Sigmoid colon (tissue), 7 donors: Measurements from ENCODE around the gene TUT4. TPM values are rescaled to one million over a fixed set of nuclear protein-coding genes. Genes with fewer than 3 reads are reported as not detected.

Source experiments
- DNase-seq: peaks from one replicate; pipeline ENCODE4 v3.0.0-alpha.2; 2019
- H3K27ac ChIP-seq, 4 donors: fragments of 200-600 bp; sonication (generic); one replicate each; pipeline ENCODE4 v1.5.1; 2016 to 2019; ENCODE audit warnings: mild to moderate bottlenecking in 1 of 4
- H3K27me3 ChIP-seq, 3 donors: fragments of 200-600 bp; sonication (generic); one replicate each; pipeline ENCODE4 v1.5.1; 2019; ENCODE audit warnings: mild to moderate bottlenecking in 1 of 3
- H3K36me3 ChIP-seq, 4 donors: fragments of 200-600 bp; sonication (generic); one replicate each; pipeline ENCODE4 v1.5.1; 2016 to 2019
- H3K4me1 ChIP-seq, 4 donors: fragments of 200-600 bp; sonication (generic); one replicate each; pipeline ENCODE4 v1.5.1; 2017 to 2019
- H3K4me3 ChIP-seq, 4 donors: fragments of 200-600 bp; sonication (generic); one replicate each; pipeline ENCODE4 v1.5.1; 2017 to 2019; ENCODE audit warnings: mild to moderate bottlenecking in 2 of 4, moderate library complexity in 1 of 4
- H3K9me3 ChIP-seq, 4 donors: fragments of 200-600 bp in 3 of 4; sonication (generic) in 3 of 4; one replicate each; pipeline versions ENCODE4 v1.5.1 to v1.6.1; 2013 to 2019
- CTCF ChIP-seq, 4 experiments: fragments of 450-650 bp in 3 of 4; fragments of 200-600 bp in 1 of 4; IDR thresholded peaks; one replicate each; pipeline ENCODE4 v1.5.1; 2016 to 2019; ENCODE audit warnings: antibody characterized with exemption in 4 of 4, mild to moderate bottlenecking in 3 of 4, moderate library complexity in 2 of 4
- EP300 ChIP-seq, 4 donors: sonication (generic); formaldehyde crosslinking; IDR thresholded peaks; one replicate each; pipeline ENCODE4 v1.6.1; 2017; ENCODE audit warnings: antibody characterized with exemption in 4 of 4
- POLR2A ChIP-seq, 2 donors: fragments of 450-650 bp; IDR thresholded peaks; one replicate each; pipeline ENCODE4 v1.6.1; 2016; ENCODE audit warnings: antibody characterized with exemption in 2 of 2, mild to moderate bottlenecking in 2 of 2, moderate library complexity in 2 of 2
- POLR2AphosphoS5 ChIP-seq, 4 donors: sonication (generic); formaldehyde crosslinking; IDR thresholded peaks; one replicate each; pipeline ENCODE4 v1.6.1; 2017; ENCODE audit warnings: antibody characterized with exemption in 4 of 4
- WGBS, 2 donors: extraction: QIAGEN DNeasy Blood & Tissue Kit; methylation state at CpG; one replicate each; pipeline ENCODE4 v1.1.7; 2013; 5-methylcytosine and 5-hydroxymethylcytosine counted together
- intact Hi-C: fragments of 100-400 bp; cut with DNase I; formaldehyde crosslinking; loops from one replicate; pipeline ENCODE4 v1.15.1; 2023
- polyA plus RNA-seq, 3 donors: library from polyadenylated mRNA; stranded (reverse); fragments of 200-250 nt; gene quantifications; one replicate each; pipeline ENCODE4 v1.2.3, GENCODE V29; 2013
- total RNA-seq, 4 donors: library from RNA; depleted of rRNA; stranded (reverse); fragments of >200 nt; gene quantifications; one replicate each; pipeline ENCODE4 v1.1.0, GENCODE V29; 2016
- donor health status: healthy with polysubstance abuse.
- donor health status: Bipolar disorder and iron deficiency.
- donor health status: healthy.

TUT4 gene
- total and polyA plus RNA-seq, 7 donors, result 3.2 to 66.9 (median 50.4) TPM

GRCh38 chr1:52435211-52435610 lies 117.7 kb downstream of the TUT4 start:
- no peak for DNase-seq
- no peak overlapping the region for H3K27ac ChIP-seq
- H3K36me3 ChIP-seq, result peaks cover 17 to 96% (median 28%) of the 10 kb centered on the region in 4 donors
- no peak overlapping the region for H3K4me3 ChIP-seq
- H3K4me1 ChIP-seq, result peaks cover 0 to 3% (median 0%) of the 10 kb centered on the region in 4 donors
- H3K27me3 ChIP-seq, result no peaks in the 10 kb centered on the region
- intact Hi-C loops, result no loop called here
- TF ChIP-seq CTCF (IDR thresholded peaks at IDR 0.05) (no peak), POLR2AphosphoS5 (IDR thresholded peaks at IDR 0.05) (no peak), POLR2A (IDR thresholded peaks at IDR 0.05) (no peak), EP300 (IDR thresholded peaks at IDR 0.05) (no peak)
- WGBS, 2 donors, result 96 to 98% methylated on average over 1 of the region's 1 CpG
- no peaks in the 10 kb centered on the region for H3K9me3 ChIP-seq

GRCh38 chr1:52432807-52433206 lies 120.1 kb downstream of the TUT4 start:
- no peak for DNase-seq
- no peaks in the 10 kb centered on the region for H3K9me3 ChIP-seq
- H3K27me3 ChIP-seq, result no peaks in the 10 kb centered on the region
- TF ChIP-seq CTCF (IDR thresholded peaks at IDR 0.05) (no peak), EP300 (IDR thresholded peaks at IDR 0.05) (no peak), POLR2AphosphoS5 (IDR thresholded peaks at IDR 0.05) (no peak), POLR2A (IDR thresholded peaks at IDR 0.05) (no peak)
- 96 to 97% methylated on average over 8 of the region's 8 CpGs for WGBS, 2 donors
- H3K27ac ChIP-seq, result no peak overlapping the region
- intact Hi-C loops, result no loop called here
- H3K36me3 ChIP-seq, result peaks cover 17 to 92% (median 27%) of the 10 kb centered on the region in 4 donors
- H3K4me1 ChIP-seq, result peaks cover 0 to 3% (median 0%) of the 10 kb centered on the region in 4 donors
- H3K4me3 ChIP-seq, result no peak overlapping the region

GRCh38 chr1:52427152-52427551 lies 125.7 kb downstream of the TUT4 start:
- no peak for DNase-seq
- Histone ChIP-seq H3K27ac (no peak overlapping the region), H3K4me3 (no peak overlapping the region), H3K9me3 (no peaks in the 10 kb centered on the region), H3K27me3 (no peaks in the 10 kb centered on the region), H3K4me1 (no peaks in the 10 kb centered on the region), H3K36me3 (peaks cover 9 to 72% (median 18%) of the 10 kb centered on the region in 4 donors)
- no peak for TF ChIP-seq POLR2AphosphoS5 (IDR thresholded peaks at IDR 0.05)
- no peak for TF ChIP-seq EP300 (IDR thresholded peaks at IDR 0.05)
- TF ChIP-seq CTCF (IDR thresholded peaks at IDR 0.05), result no peak
- no peak for TF ChIP-seq POLR2A (IDR thresholded peaks at IDR 0.05)
- intact Hi-C loops, result no loop called here
- WGBS, 2 donors, result 98% methylated on average over 1 of the region's 1 CpG

- no peak for DNase-seq
- H3K27ac ChIP-seq, result no peak overlapping the region
- 77 to 88% methylated on average over 3 of the region's 3 CpGs for WGBS, 2 donors
- peaks cover 10 to 73% (median 15%) of the 10 kb centered on the region in 4 donors for H3K36me3 ChIP-seq
- H3K27me3 ChIP-seq, result no peaks in the 10 kb centered on the region
- no peak for TF ChIP-seq EP300 (IDR thresholded peaks at IDR 0.05)
- TF ChIP-seq POLR2A (IDR thresholded peaks at IDR 0.05), result no peak
- no peak for TF ChIP-seq POLR2AphosphoS5 (IDR thresholded peaks at IDR 0.05)
- TF ChIP-seq CTCF (IDR thresholded peaks at IDR 0.05), result no peak
- H3K4me1 ChIP-seq, result no peaks in the 10 kb centered on the region
- intact Hi-C loops, result no loop called here
- H3K4me3 ChIP-seq, result no peak overlapping the region
- H3K9me3 ChIP-seq, result no peaks in the 10 kb centered on the region
These were observed 126.5 kb downstream of the TUT4 start for GRCh38 chr1:52426371-52426770.

- WGBS, 2 donors, result 96% methylated on average over 1 of the region's 1 CpG
- no peak for DNase-seq
- Histone ChIP-seq H3K27me3 (no peaks in the 10 kb centered on the region), H3K27ac (no peak overlapping the region), H3K36me3 (peaks cover 4 to 72% (median 6%) of the 10 kb centered on the region in 4 donors), H3K4me3 (no peak overlapping the region), H3K4me1 (no peaks in the 10 kb centered on the region), H3K9me3 (no peaks in the 10 kb centered on the region)
- TF ChIP-seq POLR2A (IDR thresholded peaks at IDR 0.05), result no peak
- no peak for TF ChIP-seq EP300 (IDR thresholded peaks at IDR 0.05)
- no peak for TF ChIP-seq CTCF (IDR thresholded peaks at IDR 0.05)
- TF ChIP-seq POLR2AphosphoS5 (IDR thresholded peaks at IDR 0.05), result no peak
- intact Hi-C loops, result no loop called here
These were observed 128.1 kb downstream of the TUT4 start for GRCh38 chr1:52424813-52425212.
